ENCODE results near the gene SHMT1.

Gene SHMT1

DNA sequence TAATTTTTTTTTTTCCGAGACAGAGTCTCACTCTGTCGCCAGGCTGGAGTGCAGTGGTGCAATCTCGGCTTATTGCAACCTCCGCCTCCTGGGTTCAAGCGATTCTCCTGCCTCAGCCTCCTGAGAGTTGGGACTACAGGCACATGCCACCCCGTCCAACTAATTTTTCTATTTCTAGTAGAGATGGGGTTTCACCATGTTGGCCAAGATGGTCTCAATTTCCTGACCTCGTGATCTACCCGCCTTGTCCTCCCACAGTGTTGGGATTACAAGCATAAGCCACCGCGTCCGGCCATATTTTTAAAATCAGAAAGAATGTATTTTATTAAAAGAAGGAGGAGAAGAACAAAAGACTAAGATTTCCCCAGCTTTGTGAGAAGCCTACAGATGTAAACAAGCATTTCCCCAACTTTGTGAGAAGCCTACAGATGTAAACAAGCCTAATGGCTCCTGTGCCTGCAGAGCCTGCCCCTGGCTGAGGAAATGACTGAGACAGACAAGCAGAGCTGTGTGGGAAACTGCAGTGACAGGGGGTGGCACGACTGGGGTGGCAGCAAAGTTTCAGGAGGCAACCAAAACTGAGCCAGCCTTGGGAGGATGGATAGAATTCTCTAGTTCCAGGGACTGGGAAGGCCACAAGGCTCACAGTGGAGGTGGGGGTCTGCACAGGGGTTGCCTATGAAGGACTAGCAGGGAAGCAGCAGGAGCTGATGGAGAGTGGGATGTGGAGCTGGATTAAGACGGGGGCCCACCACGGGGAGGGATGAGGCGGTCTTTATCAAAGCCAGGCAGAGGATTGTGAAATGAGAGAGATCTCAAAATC lies 71.4 kb downstream of the SHMT1 start:
- DNase-seq, result no peak

DNA sequence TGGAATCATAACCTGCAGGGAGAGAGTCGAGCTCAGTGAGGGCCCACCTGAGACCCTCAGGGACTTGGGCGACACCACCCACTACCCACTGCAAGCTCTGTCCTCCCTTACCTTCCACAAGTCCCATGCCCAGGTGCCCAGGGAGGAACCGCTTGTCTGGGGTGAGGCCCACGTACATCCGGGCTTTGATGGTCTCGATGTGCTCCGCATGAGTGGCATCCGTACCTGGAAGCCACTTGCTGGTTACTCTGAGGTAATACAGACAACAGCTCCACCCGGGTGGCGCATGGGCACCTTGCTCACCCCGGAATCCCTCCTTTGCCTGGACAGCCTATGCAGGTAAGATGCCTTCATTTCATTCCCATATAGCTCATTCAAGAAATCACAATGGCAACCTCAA lies 78.1 kb downstream of the SHMT1 start:
- no peak for DNase-seq

GRCh38 chr17:18281788-18282187 lies 81.6 kb downstream of the SHMT1 start:
- DNase-seq, result no peak

GRCh38 chr17:18280766-18281371 lies 82.5 kb downstream of the SHMT1 start:
- peak in 1 of 56 donors; percentile 18 for DNase-seq

GRCh38 chr17:18280249-18280648 lies 83.1 kb downstream of the SHMT1 start:
- DNase-seq, result no peak

DNA sequence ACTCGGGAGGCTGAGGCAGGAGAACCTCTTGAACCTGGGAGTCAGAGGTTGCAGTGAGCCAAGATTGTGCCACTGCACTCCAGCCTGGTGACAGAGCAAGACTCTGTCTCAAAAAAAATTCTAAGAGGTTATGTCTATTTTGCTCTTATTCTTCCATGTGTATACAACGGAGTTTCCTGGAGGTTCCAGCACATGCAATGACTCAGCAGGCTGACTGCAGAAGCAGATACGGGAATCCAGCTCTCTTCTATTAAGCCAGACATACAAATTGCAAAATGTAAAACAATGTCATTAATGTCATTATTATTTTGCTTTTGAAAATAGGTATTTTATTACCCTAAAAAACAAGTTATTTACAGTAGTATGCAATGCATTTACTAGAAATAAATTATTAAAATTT lies 84.5 kb downstream of the SHMT1 start:
- no peak for DNase-seq

Data from nucleus accumbens (tissue), 56 donors.